Measurements from ENCODE around the gene NTRK1. TPM values are rescaled to one million over a fixed set of nuclear protein-coding genes. Genes with fewer than 3 reads are reported as not detected.

Gene NTRK1
- total RNA-seq, 1 experiment from 2014 or later = not detected

GRCh38 chr1:156899956-156900718, 39.5 kb downstream of the NTRK1 start:
- no peak overlapping the region for H3K4me3 ChIP-seq
- no peak overlapping the region for H2AFZ ChIP-seq
- H3K79me2 ChIP-seq (ENCODE audit: low read depth) = no peaks in the 10 kb centered on the region
- no TSS peak for BruUV-seq (replicated peaks)
- H3K4me1 ChIP-seq (replicated peaks; ENCODE audit: insufficient read depth) = peaks cover 39% of the 10 kb centered on the region
- no peak overlapping the region for H3K4me2 ChIP-seq
- POLR2A ChIA-PET (ENCODE audit: unreplicated experiment) = no interaction called here
- no peak for DNase-seq
- TF ChIP-seq EZH2 (IDR thresholded peaks at IDR 0.05; ENCODE audit: low read depth) (no peak), CTCF (conservative IDR thresholded peaks at IDR 0.05) (no peak)
- no peak overlapping the region for H3K27ac ChIP-seq
- CTCF ChIA-PET = no interaction called here
- intact Hi-C loops (cut with micrococcal nuclease; ENCODE audit: unreplicated experiment) = loop anchor here (10.0 kb wide), 1 partner anchor 175 kb away; no protein-coding TSS in a partner anchor
- peaks cover 20% of the 10 kb centered on the region for H3F3A ChIP-seq (ENCODE audit: insufficient read depth, low read depth)
- no peaks in the 10 kb centered on the region for H3K27me3 ChIP-seq (ENCODE audit: insufficient read depth, low read depth)
- H3K36me3 ChIP-seq (ENCODE audit: low read depth) = no peaks in the 10 kb centered on the region
- H3K9me3 ChIP-seq (ENCODE audit: insufficient read depth, low read depth) = no peaks in the 10 kb centered on the region
- H3K9me2 ChIP-seq (ENCODE audit: insufficient read depth) = no peaks in the 10 kb centered on the region
- no peaks in the 10 kb centered on the region for H4K20me1 ChIP-seq (ENCODE audit: insufficient read depth)

- DNase-seq = no peak
- Histone ChIP-seq H3K27me3 (ENCODE audit: insufficient read depth, low read depth) (no peaks in the 10 kb centered on the region), H3K9me3 (ENCODE audit: insufficient read depth, low read depth) (no peaks in the 10 kb centered on the region), H2AFZ (no peak overlapping the region), H3F3A (ENCODE audit: insufficient read depth, low read depth) (peaks cover 13% of the 10 kb centered on the region), H3K4me2 (no peak overlapping the region), H4K20me1 (ENCODE audit: insufficient read depth) (no peaks in the 10 kb centered on the region), H3K79me2 (ENCODE audit: low read depth) (no peaks in the 10 kb centered on the region), H3K4me3 (no peak overlapping the region), H3K9me2 (ENCODE audit: insufficient read depth) (no peaks in the 10 kb centered on the region), H3K4me1 (replicated peaks; ENCODE audit: insufficient read depth) (peaks cover 30% of the 10 kb centered on the region), H3K36me3 (ENCODE audit: low read depth) (no peaks in the 10 kb centered on the region), H3K27ac (no peak overlapping the region)
- intact Hi-C loops (cut with micrococcal nuclease; ENCODE audit: unreplicated experiment) = no loop called here
- no TSS peak for BruUV-seq (replicated peaks)
- TF ChIP-seq EZH2 (IDR thresholded peaks at IDR 0.05; ENCODE audit: low read depth) = no peak
- TF ChIP-seq CTCF (conservative IDR thresholded peaks at IDR 0.05) = no peak
- POLR2A ChIA-PET (ENCODE audit: unreplicated experiment) = no interaction called here
- CTCF ChIA-PET = no interaction called here
Measured at GRCh38 chr1:156900896-156901589, 40.4 kb downstream of the NTRK1 start.

- no TSS peak for BruUV-seq (replicated peaks)
- no peak overlapping the region for H3K4me3 ChIP-seq
- no peaks in the 10 kb centered on the region for H3K9me3 ChIP-seq (ENCODE audit: insufficient read depth, low read depth)
- no peak overlapping the region for H2AFZ ChIP-seq
- H3K27ac ChIP-seq = no peak overlapping the region
- POLR2A ChIA-PET (ENCODE audit: unreplicated experiment) = no interaction called here
- no peaks in the 10 kb centered on the region for H3K27me3 ChIP-seq (ENCODE audit: insufficient read depth, low read depth)
- H3K4me1 ChIP-seq (replicated peaks; ENCODE audit: insufficient read depth) = peaks cover 25% of the 10 kb centered on the region
- CTCF ChIA-PET = no interaction called here
- H3K4me2 ChIP-seq = no peak overlapping the region
- intact Hi-C loops (cut with micrococcal nuclease; ENCODE audit: unreplicated experiment) = no loop called here
- DNase-seq = no peak
- H3K36me3 ChIP-seq (ENCODE audit: low read depth) = no peaks in the 10 kb centered on the region
- no peak for TF ChIP-seq EZH2 (IDR thresholded peaks at IDR 0.05; ENCODE audit: low read depth)
- no peak for TF ChIP-seq CTCF (conservative IDR thresholded peaks at IDR 0.05)
- no peaks in the 10 kb centered on the region for H3K9me2 ChIP-seq (ENCODE audit: insufficient read depth)
- no peaks in the 10 kb centered on the region for H4K20me1 ChIP-seq (ENCODE audit: insufficient read depth)
- no peaks in the 10 kb centered on the region for H3K79me2 ChIP-seq (ENCODE audit: low read depth)
- H3F3A ChIP-seq (ENCODE audit: insufficient read depth, low read depth) = peaks cover 13% of the 10 kb centered on the region
Measured at GRCh38 chr1:156901590-156901900, 40.9 kb downstream of the NTRK1 start.

Data from PC-9 (cell line).